IMR-90 (cell line): ENCODE data around the gene VIPR2. TPM values are rescaled to one million over a fixed set of nuclear protein-coding genes. Genes with fewer than 3 reads are reported as not detected.

ENCODE experiments used
- ATAC-seq: fragments of 200-7000 bp; cut with Tn5 transposase; 2 replicates; pipeline ENCODE4 v1.9.1; 2020; ENCODE audit warnings: low read depth, mild to moderate bottlenecking, moderate library complexity
- BruUV-seq: library from RNA; stranded (reverse); fragments of 400-500 nt; replicated peaks from 2 replicates; lab custom pipeline; 2021; lab: Mats Ljungman, UMichigan
- CTCF ChIA-PET: fragments of 300-600 bp; formaldehyde crosslinking; extraction: SDS; loops from one replicate; lab custom pipeline; 2021; ENCODE audit warnings: antibody characterized with exemption; lab: Yijun Ruan, JAX
- POLR2A ChIA-PET: fragments of 300-600 bp; sonication (Branson Sonifier 250); formaldehyde crosslinking; loops from one replicate; lab custom pipeline; 2022; ENCODE audit warnings: antibody characterized with exemption; ENCODE audit not compliant: unreplicated experiment; lab: Charles Lee
- DNase-seq: peaks from one replicate; pipeline ENCODE4 v3.0.0; 2013
- H2AFZ ChIP-seq: replicated peaks from 2 replicates; pipeline ENCODE3; 2013; ENCODE audit warnings: low read length, mild to moderate bottlenecking; ENCODE audit not compliant: poor library complexity
- H2AK5ac ChIP-seq: 2 replicates; pipeline ENCODE4 v1.6.1; 2013; ENCODE audit warnings: low read depth, low read length, inconsistent platforms
- H2AK9ac ChIP-seq: replicated peaks from 2 replicates; pipeline ENCODE3; 2013; ENCODE audit warnings: mild to moderate bottlenecking, low read depth, low read length, moderate library complexity; ENCODE audit not compliant: poor library complexity
- H2BK120ac ChIP-seq: 2 replicates; pipeline ENCODE4 v1.6.1; 2013; ENCODE audit warnings: low read depth, low read length, inconsistent platforms
- H2BK15ac ChIP-seq: 3 replicates; pipeline ENCODE4 v1.6.1; 2013; ENCODE audit warnings: low read depth, low read length, inconsistent platforms
- H2BK20ac ChIP-seq: 2 replicates; pipeline ENCODE4 v1.6.1; 2013; ENCODE audit warnings: low read depth, mild to moderate bottlenecking, inconsistent platforms, low read length, moderate library complexity
- H2BK5ac ChIP-seq: 2 replicates; pipeline ENCODE4 v1.6.1; 2013; ENCODE audit warnings: mild to moderate bottlenecking, low read depth, low read length, inconsistent platforms; ENCODE audit not compliant: poor library complexity, severe bottlenecking
- H3K14ac ChIP-seq: replicated peaks from 2 replicates; pipeline ENCODE4 v1.6.1; 2013; ENCODE audit warnings: low read depth, low read length, inconsistent platforms
- H3K18ac ChIP-seq: 2 replicates; pipeline ENCODE4 v1.6.1; 2013; ENCODE audit warnings: low read depth, low read length, control low read depth
- H3K23ac ChIP-seq: 2 replicates; pipeline ENCODE4 v1.6.1; 2013; ENCODE audit warnings: low read depth, low read length, inconsistent platforms
- H3K27ac ChIP-seq: 2 replicates; pipeline ENCODE4 v1.5.1; 2013; ENCODE audit warnings: mild to moderate bottlenecking, control low read depth, low read length; ENCODE audit not compliant: insufficient read depth
- H3K27me3 ChIP-seq: 2 replicates; pipeline ENCODE4 v1.6.1; 2013; ENCODE audit warnings: low read length; ENCODE audit not compliant: control insufficient read depth, insufficient read depth
- H3K36me3 ChIP-seq: 2 replicates; pipeline ENCODE4 v1.6.1; 2013; ENCODE audit warnings: low read length, mixed read lengths; ENCODE audit not compliant: control insufficient read depth, insufficient read depth
- H3K4ac ChIP-seq: 2 replicates; pipeline ENCODE4 v1.6.1; 2013; ENCODE audit warnings: low read depth, low read length, inconsistent platforms
- H3K4me1 ChIP-seq: 2 replicates; pipeline ENCODE4 v1.6.1; 2013; ENCODE audit warnings: low read length, mixed read lengths; ENCODE audit not compliant: control insufficient read depth, insufficient read depth
- H3K4me2 ChIP-seq: 2 replicates; pipeline ENCODE4 v1.6.1; 2013; ENCODE audit warnings: low read depth, mild to moderate bottlenecking, control low read depth, low read length, moderate library complexity
- H3K4me3 ChIP-seq: 2 replicates; pipeline ENCODE4 v1.5.1; 2013; ENCODE audit warnings: low read depth, mild to moderate bottlenecking, control low read depth, low read length, moderate library complexity; ENCODE audit not compliant: insufficient read depth
- H3K56ac ChIP-seq: 2 replicates; pipeline ENCODE4 v1.6.1; 2013; ENCODE audit warnings: low read length, inconsistent platforms; ENCODE audit not compliant: insufficient read depth; ENCODE audit errors: extremely low read depth
- H3K79me1 ChIP-seq, 2 experiments: 2 replicates each; pipeline ENCODE4 v1.6.1; 2013; ENCODE audit warnings: low read length in 2 of 2, inconsistent platforms in 1 of 2, low read depth in 1 of 2
- H3K9ac ChIP-seq: 2 replicates; pipeline ENCODE4 v1.6.1; 2013; ENCODE audit warnings: low read depth, low read length, control low read depth
- H3K9me1 ChIP-seq: 2 replicates; pipeline ENCODE4 v1.6.1; 2013; ENCODE audit warnings: low read length, inconsistent platforms; ENCODE audit not compliant: insufficient read depth
- H3K9me3 ChIP-seq: 2 replicates; pipeline ENCODE4 v1.6.1; 2013; ENCODE audit warnings: low read length; ENCODE audit not compliant: control insufficient read depth, insufficient read depth
- H4K20me1 ChIP-seq: 2 replicates; pipeline ENCODE4 v1.6.1; 2013; ENCODE audit warnings: low read length, inconsistent platforms; ENCODE audit not compliant: insufficient read depth
- H4K5ac ChIP-seq: 2 replicates; pipeline ENCODE4 v1.6.1; 2013; ENCODE audit warnings: mild to moderate bottlenecking, low read depth, low read length, control low read depth
- H4K8ac ChIP-seq, 2 experiments: 2 replicates each; pipeline ENCODE4 v1.6.1; 2013; ENCODE audit warnings: low read depth in 2 of 2, low read length in 2 of 2, control low read depth in 1 of 2, inconsistent platforms in 1 of 2
- H4K91ac ChIP-seq: 2 replicates; pipeline ENCODE4 v1.6.1; 2013; ENCODE audit warnings: low read depth, low read length, inconsistent platforms; ENCODE audit not compliant: insufficient read depth
- BHLHE40 ChIP-seq: fragments of 150-350 bp; IDR thresholded peaks from 2 replicates; pipeline ENCODE4 v1.6.1; 2016; ENCODE audit warnings: mild to moderate bottlenecking, low read depth, low read length
- CEBPB ChIP-seq: IDR thresholded peaks from 2 replicates; pipeline ENCODE4 v1.6.1; 2012; ENCODE audit warnings: low read depth, low read length, improper control_type of control experiment
- CHD1 ChIP-seq: IDR thresholded peaks from 2 replicates; pipeline ENCODE4 v1.6.1; 2012; ENCODE audit warnings: low read depth, low read length, improper control_type of control experiment
- CTCF ChIP-seq: conservative IDR thresholded peaks from 2 replicates; pipeline ENCODE4 v1.5.1; 2012; ENCODE audit warnings: mild to moderate bottlenecking, low read depth, low read length, improper control_type of control experiment
- FOS ChIP-seq: fragments of 150-350 bp; IDR thresholded peaks from 2 replicates; pipeline ENCODE4 v1.6.1; 2016; ENCODE audit warnings: low read depth, low read length
- MAFK ChIP-seq: IDR thresholded peaks from 2 replicates; pipeline ENCODE4 v1.6.1; 2012; ENCODE audit warnings: low read depth, low read length, improper control_type of control experiment
- MXI1 ChIP-seq: IDR thresholded peaks from 2 replicates; pipeline ENCODE4 v1.6.1; 2012; ENCODE audit warnings: low read depth, mild to moderate bottlenecking, low read length, moderate library complexity, borderline replicate concordance
- POLR2A ChIP-seq: IDR thresholded peaks from 2 replicates; pipeline ENCODE4 v1.6.1; 2012; ENCODE audit warnings: mild to moderate bottlenecking, low read depth, low read length
- RAD21 ChIP-seq: IDR thresholded peaks from 2 replicates; pipeline ENCODE4 v1.6.1; 2012; ENCODE audit warnings: low read length, improper control_type of control experiment
- RCOR1 ChIP-seq: IDR thresholded peaks from 2 replicates; pipeline ENCODE4 v1.6.1; 2012; ENCODE audit warnings: mild to moderate bottlenecking, low read length, improper control_type of control experiment; ENCODE audit not compliant: insufficient replicate concordance
- USF2 ChIP-seq: fragments of 150-350 bp; IDR thresholded peaks from 2 replicates; pipeline ENCODE4 v1.6.1; 2017; ENCODE audit warnings: mild to moderate bottlenecking, antibody characterized with exemption, low read length, low read depth
- WGBS, 2 experiments: methylation state at CpG; one replicate each; pipeline versions ENCODE4 v1.1.5 to v1.1.7; 2013; ENCODE audit warnings: missing lambda C conversion rate in 2 of 2; ENCODE audit not compliant: insufficient read length in 1 of 2; ENCODE audit errors: extremely low coverage in 2 of 2; 5-methylcytosine and 5-hydroxymethylcytosine counted together
- dilution Hi-C: fragments of 300-500 bp; cut with HindIII; formaldehyde crosslinking; loops from one replicate; pipeline ENCODE4 v1.14.3; 2018; ENCODE audit warnings: low sequenced_read_pairs; ENCODE audit not compliant: unreplicated experiment
- in situ Hi-C: fragments of 300-500 bp; cut with MboI; formaldehyde crosslinking; loops from 3 replicates; pipeline ENCODE4 v1.14.3; 2019; ENCODE audit warnings: low sequenced_read_pairs, inconsistent platforms, mixed read lengths
- intact Hi-C: fragments of 100-400 bp; cut with micrococcal nuclease; formaldehyde crosslinking; loops from 2 replicates; pipeline ENCODE4 v1.10.0; 2022
- polyA plus RNA-seq, 3 experiments: library from polyadenylated mRNA; depleted of rRNA; stranded (reverse); fragments of >200 nt; gene quantifications; 2 replicates each; pipeline ENCODE4 v1.2.3, GENCODE V29; 2012; ENCODE audit warnings: low replicate concordance in 1 of 3
- total RNA-seq: library from RNA; depleted of rRNA; stranded (reverse); fragments of >200 nt; gene quantifications from 2 replicates; pipeline ENCODE4 v1.2.3, GENCODE V29; 2012

The VIPR2 gene
- total and polyA plus RNA-seq, 2 of the 4 experiments (the other 2 are of a cell fraction) = not detected

- H4K20me1 ChIP-seq = no peaks in the 10 kb centered on the region
- no peak for TF ChIP-seq FOS
- no peak for TF ChIP-seq MAFK
- TF ChIP-seq BHLHE40 = no peak
- no peak for TF ChIP-seq CHD1
- no peak for TF ChIP-seq RCOR1
- TF ChIP-seq CTCF = no peak
- TF ChIP-seq CEBPB = no peak
- no peak for TF ChIP-seq POLR2A
- TF ChIP-seq MXI1 = no peak
- no peak for TF ChIP-seq RAD21
- no peak for TF ChIP-seq USF2
- no peak overlapping the region for H3K56ac ChIP-seq
- no peak overlapping the region for H2AK5ac ChIP-seq
- no peak for DNase-seq
- H2BK20ac ChIP-seq = no peak overlapping the region
- H4K5ac ChIP-seq = no peak overlapping the region
- no peak overlapping the region for H3K23ac ChIP-seq
- no peaks in the 10 kb centered on the region for H3K9me1 ChIP-seq
- POLR2A ChIA-PET = no interaction called here
- no CpG with 5 or more reads among the region's 8 CpGs for WGBS, 2 experiments
- peaks cover 13% of the 10 kb centered on the region for H3K9me3 ChIP-seq
- H3K9ac ChIP-seq = no peak overlapping the region
- no peak overlapping the region for H4K8ac ChIP-seq
- no peak overlapping the region for H3K27ac ChIP-seq
- H2BK15ac ChIP-seq = no peak overlapping the region
- H3K4me3 ChIP-seq = no peak overlapping the region
- no peak overlapping the region for H3K4ac ChIP-seq
- intact Hi-C loops = no loop called here
- dilution Hi-C loops = no loop called here
- H2AFZ ChIP-seq = no peak overlapping the region
- H3K27me3 ChIP-seq = no peaks in the 10 kb centered on the region
- no peak overlapping the region for H2AK9ac ChIP-seq
- H3K4me2 ChIP-seq = no peak overlapping the region
- H2BK5ac ChIP-seq = no peak overlapping the region
- H4K91ac ChIP-seq = no peak overlapping the region
- no TSS peak for BruUV-seq
- in situ Hi-C loops = no loop called here
- no peaks in the 10 kb centered on the region for H3K4me1 ChIP-seq
- no peak overlapping the region for H3K14ac ChIP-seq
- H3K79me1 ChIP-seq = no peaks in the 10 kb centered on the region
- CTCF ChIA-PET = no interaction called here
- H2BK120ac ChIP-seq = no peak overlapping the region
- H3K18ac ChIP-seq = no peak overlapping the region
- no peaks in the 10 kb centered on the region for H3K36me3 ChIP-seq
- no peak for ATAC-seq
Measured at GRCh38 chr7:159136013-159136412, 8.7 kb downstream of the VIPR2 start.
